Brain microvascular endothelial cell (primary cell): Measurements from ENCODE around the gene RBMS3.

ENCODE experiments used
- DNase-seq: peaks from one replicate; pipeline ENCODE4 v3.0.0-alpha.2; 2020
- H3K27ac ChIP-seq: fragments of 250-450 bp; sonication (Bioruptor Pico); 2 replicates; pipeline ENCODE4 v1.5.1; 2020; ENCODE audit warnings: mild to moderate bottlenecking, moderate library complexity
- H3K27me3 ChIP-seq: fragments of 250-450 bp; sonication (Bioruptor Pico); replicated peaks from 2 replicates; pipeline ENCODE4 v1.5.1; 2020; ENCODE audit warnings: mild to moderate bottlenecking
- H3K36me3 ChIP-seq: fragments of 250-450 bp; sonication (Bioruptor Pico); replicated peaks from 2 replicates; pipeline ENCODE4 v1.5.1; 2020; ENCODE audit warnings: mild to moderate bottlenecking
- H3K4me3 ChIP-seq: 2 replicates; pipeline ENCODE4 v1.5.1; 2011; ENCODE audit warnings: low read depth, mild to moderate bottlenecking, control low read depth, low read length, moderate library complexity
- CTCF ChIP-seq: IDR thresholded peaks from 2 replicates; pipeline ENCODE4 v1.5.1; 2011; ENCODE audit warnings: low read depth, mild to moderate bottlenecking, moderate library complexity, low read length, control low read depth, inconsistent platforms; ENCODE audit errors: missing control alignments
- in situ Hi-C: cut with HindIII; loops from 2 replicates; pipeline ENCODE4 v1.10.0; 2017; ENCODE audit warnings: low sequenced_read_pairs, low pct_ligation_motif_present

RBMS3 gene

GRCh38 chr3:29642393-29643033 is 361.6 kb downstream of the RBMS3 start:
- DNase-seq: peak; percentile 77
- H3K27ac ChIP-seq: no peak overlapping the region
- in situ Hi-C loops: no loop called here

GRCh38 chr3:29643034-29643425 is 362.2 kb downstream of the RBMS3 start:
- Histone ChIP-seq H3K36me3 (no peaks in the 10 kb centered on the region), H3K4me3 (no peak overlapping the region), H3K27ac (peak overlapping the region; percentile 19), H3K27me3 (no peaks in the 10 kb centered on the region)
- no peak for TF ChIP-seq CTCF
- DNase-seq: no peak
- in situ Hi-C loops: no loop called here

More at GRCh38 chr3:29642393-29643033, 361.6 kb downstream of the RBMS3 start:
- Histone ChIP-seq H3K4me3 (no peak overlapping the region), H3K27me3 (no peaks in the 10 kb centered on the region), H3K36me3 (no peaks in the 10 kb centered on the region)
- no peak for TF ChIP-seq CTCF

GRCh38 chr3:29644261-29644660 is 363.4 kb downstream of the RBMS3 start:
- Histone ChIP-seq H3K36me3 (no peaks in the 10 kb centered on the region), H3K4me3 (no peak overlapping the region), H3K27ac (no peak overlapping the region), H3K27me3 (no peaks in the 10 kb centered on the region)
- no peak for DNase-seq
- in situ Hi-C loops: no loop called here
- peak; percentile 22 for TF ChIP-seq CTCF

- TF ChIP-seq CTCF: no peak
- Histone ChIP-seq H3K4me3 (no peak overlapping the region), H3K36me3 (no peaks in the 10 kb centered on the region), H3K27ac (no peak overlapping the region), H3K27me3 (no peaks in the 10 kb centered on the region)
- no peak for DNase-seq
- in situ Hi-C loops: no loop called here
Observed at GRCh38 chr3:29644956-29645636, 364.2 kb downstream of the RBMS3 start.

- TF ChIP-seq CTCF: no peak
- no peak for DNase-seq
- no peaks in the 10 kb centered on the region for H3K27me3 ChIP-seq
- H3K27ac ChIP-seq: no peak overlapping the region
- H3K36me3 ChIP-seq: no peaks in the 10 kb centered on the region
- H3K4me3 ChIP-seq: no peak overlapping the region
- in situ Hi-C loops: no loop called here
Observed at GRCh38 chr3:29646043-29646442, 365.2 kb downstream of the RBMS3 start.
